NCI-H524 treated with DMSO at 0.1 percent for 48 hours (cell line): ENCODE results near the gene S100A4.
"Not testable (repeated sequence)": the region's sequence is repeated elsewhere in the genome, so short reads cannot be mapped to it uniquely, and the experiment has no call there.

Experiments used
- DNase-seq: peaks from one replicate; lab custom pipeline; 2025; lab: John Stamatoyannopoulos, UW

Gene S100A4

DNA sequence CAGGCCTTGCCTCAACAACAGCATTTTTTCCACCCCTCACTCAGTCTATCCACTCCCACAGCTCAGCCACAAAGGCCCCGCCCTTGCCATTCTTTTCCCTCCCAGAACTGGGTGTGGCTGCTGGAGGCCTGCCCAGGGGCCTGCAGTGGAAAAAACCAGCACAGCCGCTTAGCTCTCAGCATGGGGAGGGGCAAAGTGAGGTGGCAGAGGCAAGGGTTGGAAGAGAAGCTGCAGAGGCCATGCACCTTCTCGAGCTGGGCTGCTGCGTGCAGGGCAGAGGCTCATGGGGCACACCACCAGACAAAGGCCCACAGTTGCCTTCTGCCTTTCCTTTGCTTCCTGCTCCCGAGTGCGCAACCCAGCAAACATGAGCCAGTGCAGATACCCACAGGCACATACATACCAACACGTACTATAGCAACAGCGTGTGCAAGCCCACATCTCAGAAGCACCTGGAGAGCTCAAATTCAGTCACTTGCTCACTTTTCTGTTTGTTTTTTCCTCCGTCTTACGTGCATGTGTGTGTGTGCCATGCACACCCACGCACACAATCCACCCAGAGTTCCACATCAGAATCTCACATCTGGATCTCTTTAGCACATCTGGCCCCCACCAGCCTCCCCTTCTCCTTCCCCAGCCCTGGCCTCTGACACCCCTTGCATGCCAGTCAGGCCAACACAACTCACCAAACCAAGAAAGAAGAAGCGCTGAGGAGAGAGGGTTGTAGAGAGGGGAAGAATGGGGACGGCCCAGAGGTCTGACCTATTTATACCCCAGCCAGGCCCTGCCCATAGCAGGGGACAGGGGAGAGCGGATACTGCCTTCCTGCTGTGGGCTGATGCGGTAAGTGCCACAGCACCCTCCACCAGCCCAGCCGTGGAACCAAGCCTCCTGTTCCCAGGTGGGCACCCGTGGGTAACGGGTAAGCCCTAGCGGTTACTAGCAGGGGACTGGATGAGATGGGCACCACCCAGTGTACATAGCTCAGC is at the start of gene S100A4:
Gene S100A4, minus strand, starts transcription at position 740 of the 989 bp plus-strand sequence. CDS start 1,012 bp downstream, outside the sequence.
- peak; percentile 47 for DNase-seq

GRCh38 chr1:153592748-153593147 is 47.1 kb upstream of the S100A4 start:
- no peak for DNase-seq

DNA sequence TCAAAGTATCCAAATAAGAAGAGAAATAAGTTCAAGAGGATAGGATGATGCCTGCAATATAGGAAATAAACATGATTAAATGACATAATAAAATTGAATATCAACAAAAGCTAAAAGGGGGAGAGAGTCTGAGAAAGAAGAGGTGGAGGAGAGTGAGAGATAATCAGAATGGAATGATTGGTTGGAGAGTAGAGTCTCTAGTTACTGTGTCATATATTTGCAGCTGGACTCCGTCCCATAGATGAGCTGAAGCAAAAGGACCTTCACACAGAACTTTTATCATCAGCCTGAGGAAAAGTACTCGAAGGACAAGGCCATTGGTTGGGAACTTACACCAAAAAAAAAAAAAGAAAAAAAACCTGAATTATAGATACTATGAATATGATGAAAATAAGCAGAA is 42.9 kb upstream of the S100A4 start:
- DNase-seq: no peak

DNA sequence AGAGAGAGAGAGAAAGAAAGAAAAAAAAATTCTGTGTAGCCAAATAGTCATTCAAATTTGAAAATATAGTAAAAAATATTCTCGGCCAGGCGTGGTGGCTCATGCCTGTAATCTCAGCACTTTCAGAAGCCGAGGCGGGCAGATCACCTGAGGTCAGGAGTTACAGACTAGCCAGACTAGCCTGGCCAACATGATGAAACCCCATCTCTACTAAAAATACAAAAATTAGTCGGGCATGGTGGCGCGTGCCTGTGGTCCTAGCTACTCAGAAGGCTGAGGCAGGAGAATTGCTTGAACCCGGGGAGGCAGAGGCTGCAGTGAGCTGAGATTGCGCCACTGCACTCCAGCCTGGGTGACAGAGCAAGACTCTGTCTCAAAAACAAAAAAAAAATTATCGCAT is 42.4 kb upstream of the S100A4 start:
- DNase-seq: not testable (repeated sequence)

- DNase-seq: no peak
Observed at GRCh38 chr1:153587314-153587713, 41.7 kb upstream of the S100A4 start.

DNA sequence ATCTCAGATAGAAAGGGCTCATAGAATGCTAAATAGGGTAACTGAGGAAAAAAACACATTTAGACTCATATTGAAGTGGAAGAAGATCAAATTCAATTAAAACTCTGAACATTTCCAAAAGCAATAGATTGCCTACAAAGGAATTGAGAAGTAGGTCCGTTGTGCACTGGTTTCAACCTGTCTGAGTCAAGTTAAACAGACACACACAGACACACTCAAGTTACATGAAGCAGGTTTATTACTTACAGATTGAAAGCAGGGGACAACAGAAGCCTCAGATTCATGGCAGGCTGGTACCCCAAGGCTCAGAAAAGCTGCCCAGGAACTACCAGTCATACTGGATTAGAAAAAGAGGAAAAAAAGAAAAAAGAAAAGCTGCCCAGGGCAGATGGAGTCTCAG is 40.7 kb upstream of the S100A4 start:
- no peak for DNase-seq

- no peak for DNase-seq
Observed at GRCh38 chr1:153585006-153585405, 39.4 kb upstream of the S100A4 start.

GRCh38 chr1:153583976-153584375 is 38.4 kb upstream of the S100A4 start:
- no peak for DNase-seq

GRCh38 chr1:153583514-153583913 is 37.9 kb upstream of the S100A4 start:
- not testable (repeated sequence) for DNase-seq

- not testable (repeated sequence) for DNase-seq
Observed at GRCh38 chr1:153582836-153583235, 37.2 kb upstream of the S100A4 start.

DNA sequence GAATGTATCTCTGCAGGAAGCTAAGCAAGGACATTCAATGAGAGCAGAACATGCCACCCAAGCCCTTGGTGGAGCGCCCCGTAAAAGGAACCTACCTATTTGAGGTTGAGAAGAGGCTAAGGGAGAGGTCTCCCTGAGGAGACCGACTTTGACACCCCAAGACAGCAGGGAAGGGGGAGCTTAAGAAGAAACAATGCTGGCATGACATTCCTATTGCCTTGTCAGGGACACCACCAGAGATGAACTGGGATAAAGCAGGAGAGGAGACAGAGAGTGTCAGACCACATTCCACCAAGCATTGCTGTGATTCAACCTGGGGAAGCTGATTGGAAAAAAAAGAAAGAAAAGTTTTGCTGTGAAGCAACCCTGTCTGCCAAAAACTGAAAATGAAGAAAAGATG is 33.3 kb upstream of the S100A4 start:
- no peak for DNase-seq

GRCh38 chr1:153578490-153578889 is 32.9 kb upstream of the S100A4 start:
- DNase-seq: no peak

DNA sequence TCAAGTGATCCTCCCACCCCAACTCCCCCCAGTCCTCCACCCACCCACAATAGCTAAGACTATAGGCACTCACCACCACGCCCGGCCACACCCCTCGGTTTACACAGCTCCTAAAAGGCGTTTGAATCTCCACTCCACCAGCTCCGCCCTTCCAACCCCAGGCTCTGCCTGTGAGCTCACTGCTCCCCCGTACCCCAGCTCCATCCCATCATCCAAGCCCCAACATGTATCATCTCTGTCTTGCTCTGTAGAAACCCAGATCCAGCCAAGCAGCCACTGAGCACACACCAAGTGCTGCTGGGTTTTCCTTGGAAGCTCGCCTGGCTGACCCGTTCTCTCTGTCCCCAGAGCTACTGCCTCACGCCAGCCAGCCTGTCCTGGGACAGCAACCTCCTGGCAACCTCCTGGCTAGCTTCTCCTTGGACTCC is 32.0 kb upstream of the S100A4 start:
- DNase-seq: no peak

GRCh38 chr1:153577138-153577537 is 31.5 kb upstream of the S100A4 start:
- no peak for DNase-seq

DNA sequence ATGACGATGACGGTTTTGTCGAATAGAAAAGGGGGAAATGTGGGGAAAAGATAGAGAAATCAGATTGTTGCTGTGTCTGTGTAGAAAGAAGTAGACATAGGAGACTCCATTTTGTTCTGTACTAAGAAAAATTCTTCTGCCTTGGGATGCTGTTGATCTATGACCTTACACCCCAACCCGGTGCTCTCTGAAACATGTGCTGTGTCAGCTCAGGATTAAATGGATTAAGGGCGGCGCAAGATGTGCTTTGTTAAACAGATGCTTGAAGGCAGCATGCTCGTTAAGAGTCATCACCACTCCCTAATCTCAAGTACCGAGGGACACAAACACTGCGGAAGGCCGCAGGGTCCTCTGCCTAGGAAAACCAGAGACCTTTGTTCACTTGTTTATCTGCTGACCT is 29.9 kb upstream of the S100A4 start:
- peak; percentile 69 for DNase-seq

DNA sequence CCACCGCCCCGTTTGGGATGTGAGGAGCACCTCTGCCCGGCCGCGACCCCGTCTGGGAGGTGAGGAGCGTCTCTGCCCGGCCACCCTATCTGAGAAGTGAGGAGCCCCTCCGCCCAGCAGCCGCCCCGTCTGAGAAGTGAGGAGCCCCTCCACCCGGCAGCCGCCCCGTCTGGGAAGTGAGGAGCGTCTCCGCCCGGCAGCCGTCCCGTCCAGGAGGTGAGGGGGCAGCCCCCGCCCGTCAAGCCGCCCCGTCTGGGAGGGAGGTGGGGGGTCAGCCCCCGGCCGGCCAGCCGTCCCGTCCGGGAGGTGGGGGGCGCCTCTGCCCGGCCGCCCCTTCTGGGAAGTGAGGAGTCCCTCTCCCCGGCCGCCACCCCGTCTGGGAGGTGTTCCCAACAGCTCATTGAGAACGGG is 29.5 kb upstream of the S100A4 start:
- not testable (repeated sequence) for DNase-seq

GRCh38 chr1:153573351-153573750 is 27.7 kb upstream of the S100A4 start:
- no peak for DNase-seq

DNA sequence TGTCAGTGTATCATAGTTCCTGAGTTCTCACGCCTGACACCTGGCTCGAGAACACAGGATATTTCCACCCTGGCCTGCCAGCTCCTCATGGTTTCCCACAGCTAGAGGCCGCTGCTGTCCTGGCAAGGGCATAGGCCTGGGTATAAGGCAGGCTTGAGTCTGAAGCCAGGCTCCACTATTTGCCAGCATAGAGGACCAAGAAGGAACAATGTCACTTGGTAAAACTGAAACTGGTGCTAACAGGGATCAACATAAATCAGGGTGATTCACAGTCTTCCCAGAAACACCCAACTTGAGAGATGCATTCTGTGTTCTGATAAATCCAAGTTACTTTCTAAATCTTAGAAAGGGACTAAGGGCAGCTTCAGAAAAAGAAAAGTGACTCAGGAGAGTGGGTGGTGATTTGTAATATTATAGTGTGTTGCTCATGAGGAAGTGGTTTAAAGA is 27.0 kb upstream of the S100A4 start:
- peak; percentile 10 for DNase-seq

DNA sequence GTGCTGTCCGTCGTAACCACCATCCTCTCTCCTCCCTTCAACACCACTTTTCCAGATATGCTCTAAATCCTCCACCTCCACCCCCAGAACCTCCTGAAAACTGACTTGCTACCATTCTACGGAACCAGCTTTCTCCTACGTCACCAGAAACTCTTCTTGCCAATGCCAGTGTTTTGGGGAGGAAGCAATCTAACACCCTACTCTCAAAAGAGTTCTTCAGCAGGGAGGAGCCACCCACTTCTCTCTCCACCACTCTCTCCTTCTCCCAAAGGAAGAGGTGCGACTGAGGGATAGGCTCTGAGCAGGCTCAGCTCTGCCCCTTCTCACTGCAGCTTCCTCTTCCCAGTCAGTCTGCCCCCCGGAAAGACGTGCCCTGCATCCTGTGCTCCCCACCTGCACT is 26.1 kb upstream of the S100A4 start:
- DNase-seq: no peak

GRCh38 chr1:153570874-153571273 is 25.3 kb upstream of the S100A4 start:
- no peak for DNase-seq

DNA sequence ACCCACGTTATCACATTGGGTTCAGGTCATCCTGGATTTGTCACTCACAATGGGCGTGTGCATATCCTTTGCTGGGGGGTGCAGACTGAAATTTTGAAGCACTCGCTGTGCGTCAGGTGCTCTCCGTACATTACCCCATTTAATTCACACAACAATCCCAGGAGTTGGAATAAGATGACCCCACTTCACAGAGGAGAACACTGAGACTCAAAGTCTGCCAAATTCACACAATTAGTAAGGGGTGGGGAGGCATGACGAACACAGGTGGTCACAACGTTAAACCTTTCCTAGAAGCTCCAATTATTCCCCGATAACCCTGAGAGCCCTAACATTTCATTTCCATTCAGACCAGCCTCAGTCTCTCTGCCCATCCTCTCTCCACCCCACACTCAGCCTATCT is 23.9 kb upstream of the S100A4 start:
- no peak for DNase-seq

DNA sequence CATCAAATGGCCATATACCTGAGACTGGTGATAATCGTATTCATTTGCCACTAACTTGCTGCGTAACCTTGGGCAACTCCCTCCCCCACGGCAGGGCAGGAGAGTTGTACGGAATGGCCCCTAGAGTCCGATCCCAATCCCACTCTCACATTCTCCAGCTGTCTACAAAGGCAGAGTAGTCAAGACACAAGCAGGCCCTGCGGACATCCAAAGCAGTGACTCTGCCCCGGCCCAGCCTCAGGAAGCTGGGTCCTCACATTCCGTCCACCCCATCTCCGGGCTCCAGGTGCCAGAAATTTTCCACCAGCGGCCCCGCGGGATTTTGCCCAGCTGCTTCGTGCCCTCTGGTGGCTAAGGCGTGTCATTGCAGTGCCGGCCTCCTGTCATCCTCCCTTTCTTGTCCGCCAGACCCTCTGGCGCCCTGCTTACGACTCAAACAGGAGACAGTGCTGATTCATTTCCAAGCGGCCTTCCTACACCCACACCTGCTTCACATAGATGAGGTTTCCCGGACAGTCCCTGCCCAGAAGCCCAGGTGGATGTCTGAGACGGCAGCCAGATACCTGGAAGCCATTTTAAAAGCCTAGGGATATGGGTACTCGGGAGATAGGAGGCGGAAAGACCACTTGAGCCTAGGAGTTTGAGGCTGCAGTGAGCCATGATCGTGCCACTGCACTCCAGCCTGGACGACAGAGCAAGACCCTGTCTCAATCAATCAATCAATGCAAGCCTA is 22.9 kb upstream of the S100A4 start:
- peak; percentile 55 for DNase-seq
